Measurements from ENCODE around the gene DMBX1. TPM values are rescaled to one million over a fixed set of nuclear protein-coding genes. Genes with fewer than 3 reads are reported as not detected.

The DMBX1 gene
- polyA plus RNA-seq, 10 donors = 0.11 TPM; not detected in 9

DNA sequence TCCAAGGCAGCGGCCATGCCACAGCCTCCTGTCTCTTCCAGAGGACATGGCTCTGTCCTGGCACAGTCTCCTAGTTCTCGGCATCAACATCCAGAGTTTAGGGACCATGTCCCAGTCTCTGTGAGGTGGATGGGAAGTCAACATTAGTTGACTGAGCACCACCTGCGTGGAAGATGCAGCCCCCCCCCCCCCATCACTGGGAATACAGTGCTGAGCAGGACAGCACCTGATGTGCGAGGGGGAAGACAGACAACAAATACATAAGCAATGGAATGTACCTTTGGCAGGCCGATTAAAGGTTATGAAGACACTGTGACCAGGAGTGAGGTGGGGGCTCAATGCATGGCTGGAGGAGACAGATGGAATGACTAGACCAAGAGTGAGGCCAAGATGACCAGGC lies 35.2 kb downstream of the DMBX1 start:
- DNase-seq = no peak

DNA sequence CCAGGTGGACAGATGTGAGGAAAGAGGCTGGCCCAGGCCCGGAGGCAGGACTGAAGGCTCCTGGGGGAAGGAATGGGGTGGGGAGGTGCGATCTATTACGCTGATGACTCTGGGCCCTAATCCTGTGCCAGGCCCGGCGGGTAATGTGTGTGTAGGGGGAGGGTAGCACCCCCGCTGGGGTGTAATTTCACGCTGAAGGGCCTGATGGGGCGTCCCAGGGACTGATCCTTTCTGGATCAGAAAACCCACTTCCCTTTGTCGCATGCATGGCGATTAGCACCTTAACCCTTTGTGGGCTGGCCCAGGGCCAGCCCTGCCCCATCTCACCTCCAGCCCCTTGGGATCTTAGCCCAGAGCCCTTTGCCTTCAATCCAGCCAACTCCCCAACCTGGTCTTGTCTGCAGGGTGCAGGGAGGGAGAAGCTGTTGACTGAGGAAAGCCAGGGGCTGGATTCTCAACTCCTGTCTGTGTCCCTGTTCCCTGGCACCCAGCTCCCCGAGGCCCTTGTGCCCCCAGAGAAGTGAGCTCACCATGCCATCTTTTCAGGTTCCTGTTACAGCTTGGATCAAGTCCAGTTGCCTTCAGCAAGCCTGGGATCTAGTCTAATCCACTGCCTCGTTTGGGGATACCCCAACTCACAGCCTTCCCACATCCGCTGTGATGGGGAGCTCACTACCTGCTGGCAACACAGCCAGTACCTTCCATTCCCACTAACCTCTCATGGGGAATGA lies 35.8 kb downstream of the DMBX1 start:
- no peak for DNase-seq

GRCh38 chr1:46526013-46526690 lies 36.5 kb downstream of the DMBX1 start:
- no peak for DNase-seq

DNA sequence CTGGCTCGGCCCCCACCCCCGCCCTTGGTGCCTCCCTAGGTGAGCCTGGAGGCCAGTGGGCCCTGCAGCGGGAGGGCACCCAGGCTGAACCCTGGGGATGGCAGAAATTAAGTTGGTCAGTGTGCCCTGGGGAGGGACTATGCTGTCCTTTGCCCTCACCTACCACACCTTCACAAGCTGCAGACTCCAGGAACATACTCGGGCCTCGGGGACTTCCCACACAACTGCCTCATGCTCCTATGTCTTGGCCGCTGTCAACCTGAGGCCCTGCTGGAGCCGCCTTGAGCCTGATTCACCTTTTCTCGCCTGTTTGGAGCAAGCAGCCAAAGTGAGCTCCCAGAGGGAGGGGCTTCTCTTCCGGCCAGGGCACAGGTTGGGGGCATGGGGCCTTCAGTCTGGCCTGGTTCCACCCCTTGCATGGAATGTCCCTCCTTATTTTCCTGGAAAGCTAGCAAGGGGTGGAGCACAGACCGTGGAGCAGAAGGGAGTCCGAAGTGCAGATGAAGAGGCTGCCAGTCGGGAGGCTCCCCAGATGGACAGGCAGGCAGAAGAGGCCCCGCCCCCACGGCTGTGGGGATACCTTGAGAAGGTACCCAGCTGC lies 37.2 kb downstream of the DMBX1 start:
- DNase-seq = no peak

DNA sequence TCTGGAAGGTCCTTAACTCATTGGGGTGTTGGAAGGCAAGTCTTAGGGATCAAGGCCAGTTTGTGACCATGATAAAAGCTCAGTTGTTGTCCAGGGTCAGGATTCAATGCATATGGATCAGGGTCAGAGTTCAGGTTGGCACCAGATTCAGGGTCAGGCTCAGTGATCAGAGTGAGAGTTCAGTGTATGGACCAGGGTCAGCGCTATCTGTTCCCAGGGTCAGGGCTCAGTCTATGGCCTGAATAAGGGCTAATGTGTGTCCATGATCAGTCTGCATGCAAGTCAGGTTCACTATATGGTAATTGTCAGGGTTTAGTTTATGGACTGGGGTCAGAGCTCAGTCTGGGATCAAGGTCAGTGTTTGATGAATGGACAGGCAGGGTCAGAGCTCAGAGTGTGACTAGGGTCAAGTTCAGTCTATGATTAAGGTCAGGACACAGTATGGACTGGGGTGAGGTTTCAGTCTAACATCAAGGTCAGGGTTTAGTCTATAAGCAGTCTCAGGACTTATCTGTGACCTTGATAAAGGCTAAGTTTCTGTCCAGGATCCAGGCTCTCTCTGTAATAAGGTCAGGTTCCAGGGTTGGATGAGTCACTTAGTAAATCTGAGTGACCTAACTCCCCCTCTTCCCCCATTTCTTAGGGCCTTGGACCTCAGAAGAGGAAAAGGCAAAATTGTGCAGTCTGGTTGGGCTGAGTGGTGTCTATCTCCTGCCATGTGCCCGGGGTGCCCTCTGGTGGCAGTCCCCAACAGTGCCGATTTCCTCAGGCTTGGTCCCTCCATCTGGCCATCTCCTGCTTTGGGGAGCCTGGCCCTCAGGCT lies 38.0 kb downstream of the DMBX1 start:
- DNase-seq = peak in 2 of 3 donors; percentile 77 to 87

GRCh38 chr1:46528297-46528955 lies 38.8 kb downstream of the DMBX1 start:
- DNase-seq = no peak

DNA sequence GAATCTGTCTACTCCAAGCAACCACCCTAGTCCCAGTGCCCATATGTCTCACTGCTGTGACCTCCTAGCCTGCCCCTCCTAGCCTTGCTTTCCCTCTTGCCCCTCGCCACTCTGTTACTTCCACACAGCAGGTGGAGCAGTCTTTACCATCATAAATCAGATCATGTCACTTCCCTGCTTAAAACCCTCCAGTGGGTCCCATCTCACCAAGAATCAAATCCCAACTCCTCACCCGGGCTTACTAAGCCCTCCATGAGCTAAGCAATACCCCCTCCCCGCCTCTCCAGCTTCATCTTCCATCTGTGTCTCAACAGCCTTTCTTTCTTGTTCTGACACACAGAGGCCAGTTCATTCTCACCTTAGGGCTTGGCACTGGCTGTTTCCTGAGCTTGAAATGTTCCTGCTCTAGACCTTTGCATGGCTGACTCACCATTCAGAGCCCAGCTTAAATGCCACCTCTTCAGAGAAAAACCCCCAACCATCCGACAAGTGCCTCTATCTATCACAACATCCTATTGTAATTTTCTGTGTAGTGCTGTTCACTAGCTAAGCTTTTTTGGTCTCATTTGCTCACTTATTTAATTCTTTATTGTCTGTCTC lies 39.5 kb downstream of the DMBX1 start:
- no peak for DNase-seq

DNA sequence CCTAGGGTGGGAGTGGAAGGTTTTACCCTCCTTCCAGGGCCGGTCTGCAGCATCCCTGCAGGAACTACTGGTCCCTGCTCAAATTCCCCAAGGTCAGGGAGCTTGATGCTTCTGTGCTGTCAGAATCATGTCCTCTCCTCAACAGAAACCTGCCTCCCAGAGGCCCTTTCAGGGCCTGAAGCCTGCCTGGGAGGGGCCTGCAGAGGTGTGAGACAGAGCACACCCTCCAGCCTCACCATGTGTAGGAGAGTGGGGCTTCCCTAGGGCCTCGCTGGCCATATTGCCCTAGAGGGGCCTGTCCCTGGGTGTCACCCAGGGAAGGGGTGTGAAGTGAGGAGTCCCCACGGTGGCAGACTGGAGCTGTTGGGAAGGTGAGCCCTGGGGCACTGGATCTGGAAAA lies 40.7 kb downstream of the DMBX1 start:
- DNase-seq = no peak

GRCh38 chr1:46530791-46531409 lies 41.3 kb downstream of the DMBX1 start:
- DNase-seq = no peak

- DNase-seq = no peak
Measured at GRCh38 chr1:46532095-46532494, 42.5 kb downstream of the DMBX1 start.

DNA sequence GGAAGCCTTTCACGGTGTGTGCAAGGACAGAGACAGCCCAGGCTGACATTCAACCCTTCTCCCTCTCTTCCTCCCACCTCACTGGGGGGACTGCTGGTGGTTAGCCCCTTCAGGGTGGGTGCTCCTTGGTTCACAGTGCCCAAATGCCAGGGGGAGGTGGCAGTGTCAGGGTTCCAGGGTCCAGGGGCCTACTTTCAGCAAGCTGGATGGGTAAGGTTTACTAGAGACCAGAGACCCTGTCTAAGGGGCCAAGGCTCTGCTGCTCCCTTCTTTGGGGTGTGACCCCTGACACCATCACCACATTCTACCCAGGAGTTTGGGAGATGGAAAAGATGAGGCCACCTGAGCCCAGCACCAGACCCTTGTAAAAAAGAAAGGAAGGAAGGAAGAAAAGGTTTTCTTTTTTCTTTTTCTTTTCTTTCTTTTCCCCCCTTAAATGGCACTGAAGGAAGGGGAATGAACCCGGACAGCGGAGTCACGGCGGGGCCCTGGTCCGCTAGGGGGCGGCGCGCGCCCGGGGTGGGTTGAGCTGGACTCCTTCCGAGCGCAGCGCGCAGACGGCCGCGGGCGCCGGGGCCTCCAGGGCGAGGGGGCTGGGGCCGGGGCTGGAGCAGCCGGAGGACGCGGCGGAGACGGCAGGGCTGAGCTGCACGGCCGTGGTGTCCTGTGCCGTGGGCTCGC lies 43.0 kb downstream of the DMBX1 start:
- DNase-seq = peak in 2 of 3 donors; percentile 74 to 83

GRCh38 chr1:46533179-46533864 lies 43.7 kb downstream of the DMBX1 start:
- DNase-seq = peak in 2 of 3 donors; percentile 36 to 75

GRCh38 chr1:46535063-46535462 lies 45.4 kb downstream of the DMBX1 start:
- DNase-seq = no peak

DNA sequence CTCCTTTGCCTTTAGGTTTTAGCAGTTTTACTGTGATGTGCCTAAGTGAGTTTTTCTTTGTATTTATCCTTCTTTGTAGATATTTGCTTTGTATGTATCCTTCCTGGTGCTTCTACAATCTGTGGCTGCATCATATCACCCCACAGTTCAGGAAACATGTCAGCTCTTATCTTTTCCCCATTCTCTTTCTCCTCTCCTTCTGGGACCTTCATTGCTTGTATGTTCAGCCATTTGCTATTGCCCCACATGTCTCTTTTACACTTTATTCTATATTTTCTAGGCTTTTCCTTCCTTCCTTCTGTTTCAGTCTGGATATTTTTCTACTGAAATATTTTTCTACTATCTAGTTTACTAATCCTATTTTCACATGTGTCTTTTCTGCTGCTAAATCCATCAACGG lies 46.9 kb downstream of the DMBX1 start:
- DNase-seq = no peak

- no peak for DNase-seq
Measured at GRCh38 chr1:46537651-46538050, 48.0 kb downstream of the DMBX1 start.

GRCh38 chr1:46538147-46538546 lies 48.5 kb downstream of the DMBX1 start:
- no peak for DNase-seq

Measured in muscle of back (tissue), 11 donors.